HL-60 (cell line): ENCODE measurements around the gene ADARB1.
A peak's percentile ranks its signal among the peaks of the same experiment; 100 is the strongest.

Experiments used
- DNase-seq, 2 experiments: peaks; one replicate each; pipeline ENCODE4 v3.0.0-alpha.2; 2010 to 2020; ENCODE audit warnings: low read depth in 1 of 2, low spot score in 1 of 2
- H3K27ac ChIP-seq: fragments of 250-450 bp; sonication (Bioruptor Pico); replicated peaks from 2 replicates; pipeline ENCODE4 v1.5.1; 2020; ENCODE audit warnings: mild to moderate bottlenecking, moderate library complexity
- H3K27me3 ChIP-seq: fragments of 250-450 bp; sonication (Bioruptor Pico); 2 replicates; pipeline ENCODE4 v1.5.1; 2021; ENCODE audit warnings: mild to moderate bottlenecking, moderate library complexity; ENCODE audit not compliant: insufficient read depth, poor library complexity, severe bottlenecking
- H3K4me3 ChIP-seq: replicated peaks from 2 replicates; pipeline ENCODE4 v1.5.1; 2011; ENCODE audit warnings: mild to moderate bottlenecking, control low read depth, low read length; ENCODE audit not compliant: insufficient read depth
- GABPA ChIP-seq: IDR thresholded peaks from 2 replicates; pipeline ENCODE4 v1.6.1; 2012; ENCODE audit warnings: low read depth
- POLR2AphosphoS5 ChIP-seq: IDR thresholded peaks from 2 replicates; pipeline ENCODE4 v1.6.1; 2012; ENCODE audit warnings: low read depth
- SPI1 ChIP-seq: IDR thresholded peaks from 2 replicates; pipeline ENCODE4 v1.6.1; 2012; ENCODE audit warnings: low read depth, mild to moderate bottlenecking, borderline replicate concordance
- TF ChIP-seq, protein P1 (sequence below): IDR thresholded peaks from one replicate; pipeline ENCODE4 v1.5.1; 2011; ENCODE audit warnings: low read length, control low read depth, inconsistent platforms; ENCODE audit not compliant: insufficient read depth
- TF ChIP-seq, protein P2 (sequence below): IDR thresholded peaks from 2 replicates; pipeline ENCODE4 v1.6.1; 2012; ENCODE audit warnings: low read depth; ENCODE audit not compliant: insufficient replicate concordance

Gene ADARB1

DNA sequence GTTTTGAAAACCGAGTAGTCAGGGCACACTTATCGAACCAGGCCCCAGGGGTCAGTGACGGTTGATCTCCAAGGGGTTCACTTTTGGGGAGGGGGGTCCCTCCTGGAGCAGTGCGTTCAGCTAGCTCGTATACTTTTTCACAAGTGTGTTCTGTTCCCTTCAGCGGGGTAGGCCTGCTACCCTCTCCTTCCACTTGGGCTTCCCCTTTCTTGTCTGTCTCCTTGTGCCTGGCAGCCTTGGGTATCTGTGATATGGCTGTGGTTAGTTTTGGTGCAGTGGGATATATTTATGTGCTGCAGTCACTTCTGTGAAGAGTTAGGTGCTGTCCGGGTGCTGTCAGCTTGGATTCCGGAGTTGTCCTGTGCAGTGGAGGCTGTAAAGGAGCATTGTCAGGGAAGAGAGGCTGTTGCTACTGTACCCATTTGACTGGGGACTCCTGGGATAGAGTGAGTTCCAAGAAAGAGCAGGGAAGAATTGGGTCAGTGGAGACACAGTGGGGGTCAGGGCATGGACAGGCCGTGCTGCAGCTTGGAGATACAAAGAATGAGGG lies 29.7 kb downstream of the ADARB1 start:
- no peak for TF ChIP-seq POLR2AphosphoS5
- TF ChIP-seq SPI1, result peak; percentile 65
- no peaks in the 10 kb centered on the region for H3K27me3 ChIP-seq
- DNase-seq, result peak in 1 of 2 experiments; percentile 32

DNA sequence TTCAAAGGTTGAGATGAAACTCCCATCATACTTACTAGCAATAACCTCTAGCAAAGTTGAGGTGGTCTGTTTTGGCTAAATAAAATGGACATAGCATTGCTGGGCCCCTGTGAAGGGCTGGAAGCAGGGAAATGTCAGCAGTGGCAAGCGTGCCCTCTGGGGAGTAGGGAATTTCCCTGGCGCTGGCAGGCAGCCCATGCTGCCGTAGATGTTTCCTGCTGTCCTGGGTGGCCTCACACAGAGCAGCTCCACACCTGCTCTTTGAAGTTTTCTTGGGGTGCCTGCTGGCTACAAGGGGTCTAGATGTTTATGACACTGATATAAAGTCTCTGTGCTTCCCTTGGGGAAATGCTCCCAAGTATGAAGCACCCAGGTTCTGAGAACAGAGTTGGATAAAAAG lies 30.2 kb downstream of the ADARB1 start:
- no peak for TF ChIP-seq GABPA
- TF ChIP-seq SPI1, result no peak
- TF ChIP-seq, protein P1, sequence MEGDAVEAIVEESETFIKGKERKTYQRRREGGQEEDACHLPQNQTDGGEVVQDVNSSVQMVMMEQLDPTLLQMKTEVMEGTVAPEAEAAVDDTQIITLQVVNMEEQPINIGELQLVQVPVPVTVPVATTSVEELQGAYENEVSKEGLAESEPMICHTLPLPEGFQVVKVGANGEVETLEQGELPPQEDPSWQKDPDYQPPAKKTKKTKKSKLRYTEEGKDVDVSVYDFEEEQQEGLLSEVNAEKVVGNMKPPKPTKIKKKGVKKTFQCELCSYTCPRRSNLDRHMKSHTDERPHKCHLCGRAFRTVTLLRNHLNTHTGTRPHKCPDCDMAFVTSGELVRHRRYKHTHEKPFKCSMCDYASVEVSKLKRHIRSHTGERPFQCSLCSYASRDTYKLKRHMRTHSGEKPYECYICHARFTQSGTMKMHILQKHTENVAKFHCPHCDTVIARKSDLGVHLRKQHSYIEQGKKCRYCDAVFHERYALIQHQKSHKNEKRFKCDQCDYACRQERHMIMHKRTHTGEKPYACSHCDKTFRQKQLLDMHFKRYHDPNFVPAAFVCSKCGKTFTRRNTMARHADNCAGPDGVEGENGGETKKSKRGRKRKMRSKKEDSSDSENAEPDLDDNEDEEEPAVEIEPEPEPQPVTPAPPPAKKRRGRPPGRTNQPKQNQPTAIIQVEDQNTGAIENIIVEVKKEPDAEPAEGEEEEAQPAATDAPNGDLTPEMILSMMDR, result no peak
- no peak for TF ChIP-seq POLR2AphosphoS5
- TF ChIP-seq, protein P2, sequence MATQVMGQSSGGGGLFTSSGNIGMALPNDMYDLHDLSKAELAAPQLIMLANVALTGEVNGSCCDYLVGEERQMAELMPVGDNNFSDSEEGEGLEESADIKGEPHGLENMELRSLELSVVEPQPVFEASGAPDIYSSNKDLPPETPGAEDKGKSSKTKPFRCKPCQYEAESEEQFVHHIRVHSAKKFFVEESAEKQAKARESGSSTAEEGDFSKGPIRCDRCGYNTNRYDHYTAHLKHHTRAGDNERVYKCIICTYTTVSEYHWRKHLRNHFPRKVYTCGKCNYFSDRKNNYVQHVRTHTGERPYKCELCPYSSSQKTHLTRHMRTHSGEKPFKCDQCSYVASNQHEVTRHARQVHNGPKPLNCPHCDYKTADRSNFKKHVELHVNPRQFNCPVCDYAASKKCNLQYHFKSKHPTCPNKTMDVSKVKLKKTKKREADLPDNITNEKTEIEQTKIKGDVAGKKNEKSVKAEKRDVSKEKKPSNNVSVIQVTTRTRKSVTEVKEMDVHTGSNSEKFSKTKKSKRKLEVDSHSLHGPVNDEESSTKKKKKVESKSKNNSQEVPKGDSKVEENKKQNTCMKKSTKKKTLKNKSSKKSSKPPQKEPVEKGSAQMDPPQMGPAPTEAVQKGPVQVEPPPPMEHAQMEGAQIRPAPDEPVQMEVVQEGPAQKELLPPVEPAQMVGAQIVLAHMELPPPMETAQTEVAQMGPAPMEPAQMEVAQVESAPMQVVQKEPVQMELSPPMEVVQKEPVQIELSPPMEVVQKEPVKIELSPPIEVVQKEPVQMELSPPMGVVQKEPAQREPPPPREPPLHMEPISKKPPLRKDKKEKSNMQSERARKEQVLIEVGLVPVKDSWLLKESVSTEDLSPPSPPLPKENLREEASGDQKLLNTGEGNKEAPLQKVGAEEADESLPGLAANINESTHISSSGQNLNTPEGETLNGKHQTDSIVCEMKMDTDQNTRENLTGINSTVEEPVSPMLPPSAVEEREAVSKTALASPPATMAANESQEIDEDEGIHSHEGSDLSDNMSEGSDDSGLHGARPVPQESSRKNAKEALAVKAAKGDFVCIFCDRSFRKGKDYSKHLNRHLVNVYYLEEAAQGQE, result no peak
- no peaks in the 10 kb centered on the region for H3K27me3 ChIP-seq
- no peak for DNase-seq
- H3K4me3 ChIP-seq, result no peak overlapping the region
- H3K27ac ChIP-seq, result no peak overlapping the region

More for the DNA sequence above, 29.7 kb downstream of the ADARB1 start:
- Histone ChIP-seq H3K4me3 (no peak overlapping the region), H3K27ac (no peak overlapping the region)

DNA sequence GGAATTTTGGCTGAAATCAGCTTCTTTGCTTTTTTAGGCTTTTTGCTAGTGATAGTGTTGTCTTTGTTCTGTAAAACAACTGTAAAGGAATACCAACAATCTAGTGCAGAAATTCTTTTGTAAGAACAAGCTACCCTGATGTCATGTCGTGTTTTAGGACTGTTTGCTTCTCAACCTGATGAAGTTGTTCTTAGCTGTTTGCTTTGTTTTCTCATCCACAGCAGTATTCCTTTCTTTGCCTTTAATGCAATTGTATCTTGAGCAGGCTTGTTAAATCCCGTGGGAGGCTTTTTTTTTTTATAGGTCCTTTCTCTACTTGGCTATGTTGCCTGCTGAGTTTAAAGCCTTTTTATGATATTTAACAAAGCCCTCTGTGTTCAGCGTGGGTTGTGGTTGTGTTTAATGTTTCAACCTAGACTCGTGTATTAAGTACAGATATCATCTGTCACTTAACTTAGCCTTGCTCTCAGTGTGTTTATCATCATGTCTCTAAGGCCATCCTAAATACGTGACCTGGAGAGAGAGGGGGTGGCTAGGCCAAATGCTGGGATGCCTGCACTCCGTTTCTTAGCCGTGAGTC lies 31.6 kb downstream of the ADARB1 start:
- Histone ChIP-seq H3K4me3 (no peak overlapping the region), H3K27ac (no peak overlapping the region), H3K27me3 (no peaks in the 10 kb centered on the region)
- no peak for TF ChIP-seq POLR2AphosphoS5
- TF ChIP-seq, protein P1, result no peak
- DNase-seq, result no peak

DNA sequence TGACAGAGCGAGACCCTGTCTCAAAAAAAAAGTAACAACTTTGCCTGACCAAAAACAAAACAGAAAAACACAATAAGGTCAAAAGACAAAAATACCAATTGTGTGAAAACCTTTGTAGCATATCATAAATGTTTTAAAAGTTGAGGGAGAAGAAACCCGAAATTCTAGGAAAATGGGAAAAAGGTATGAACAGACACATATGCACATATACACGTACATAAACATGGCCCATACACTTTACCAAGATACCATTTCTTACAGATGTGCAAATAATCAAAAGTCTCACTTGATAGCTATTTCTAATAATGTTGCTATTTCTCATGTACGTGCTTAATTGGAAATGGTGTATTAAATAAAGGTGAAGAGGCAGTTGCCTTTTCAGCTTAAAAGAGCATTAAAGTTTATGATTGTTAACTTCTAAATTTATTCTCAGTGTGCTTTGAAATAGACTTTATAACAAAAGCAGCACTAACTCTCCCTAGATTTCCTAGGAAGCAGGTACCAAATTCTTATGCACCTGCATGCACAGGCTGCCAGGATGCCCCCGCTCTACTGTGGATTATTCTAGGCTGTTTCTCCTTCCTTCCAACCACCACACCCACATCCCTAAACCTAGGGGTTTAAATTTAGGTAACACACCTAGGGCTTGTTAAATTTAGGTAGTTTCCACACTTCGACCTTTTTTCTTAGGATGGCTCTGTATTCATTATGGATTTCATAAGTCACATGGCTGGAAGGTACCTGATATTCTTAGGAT lies 33.8 kb downstream of the ADARB1 start:
- no peak for DNase-seq
- Histone ChIP-seq H3K4me3 (no peak overlapping the region), H3K27me3 (no peaks in the 10 kb centered on the region), H3K27ac (no peak overlapping the region)
- TF ChIP-seq, protein P2, result no peak
